Mesendoderm (in vitro differentiated cells): Measurements from ENCODE around the gene MEGF6.

ENCODE experiments used
- DNase-seq: peaks from one replicate; pipeline ENCODE4 v3.0.0; 2013
- H2AK5ac ChIP-seq: 2 replicates; pipeline ENCODE4 v1.6.1; 2013; ENCODE audit warnings: low read length, inconsistent platforms
- H2BK120ac ChIP-seq: 2 replicates; pipeline ENCODE4 v1.6.1; 2013; ENCODE audit warnings: low read depth, mild to moderate bottlenecking, low read length, moderate library complexity, mixed read lengths
- H2BK15ac ChIP-seq: replicated peaks from 2 replicates; pipeline ENCODE4 v1.6.1; 2013; ENCODE audit warnings: low read depth, mild to moderate bottlenecking, moderate library complexity
- H2BK5ac ChIP-seq: 2 replicates; pipeline ENCODE4 v1.6.1; 2013; ENCODE audit warnings: low read length, inconsistent platforms
- H3K18ac ChIP-seq: 2 replicates; pipeline ENCODE4 v1.6.1; 2013; ENCODE audit warnings: mild to moderate bottlenecking, low read length, mixed read lengths
- H3K23ac ChIP-seq: one replicate; pipeline ENCODE4 v1.6.1; 2013; ENCODE audit warnings: low read length
- H3K27ac ChIP-seq: 2 replicates; pipeline ENCODE4 v1.5.1; 2013; ENCODE audit warnings: low read depth, mild to moderate bottlenecking, inconsistent platforms, low read length, moderate library complexity
- H3K27me3 ChIP-seq: 2 replicates; pipeline ENCODE4 v1.6.1; 2013; ENCODE audit warnings: low read length, control low read depth, mild to moderate bottlenecking, inconsistent platforms; ENCODE audit not compliant: insufficient read depth, poor library complexity
- H3K36me3 ChIP-seq: 2 replicates; pipeline ENCODE4 v1.6.1; 2013; ENCODE audit warnings: low read length, inconsistent platforms; ENCODE audit not compliant: control insufficient read depth, insufficient read depth
- H3K4ac ChIP-seq: one replicate; pipeline ENCODE4 v1.6.1; 2013; ENCODE audit warnings: low read depth, mild to moderate bottlenecking, low read length, moderate library complexity
- H3K4me1 ChIP-seq: 2 replicates; pipeline ENCODE4 v1.6.1; 2013; ENCODE audit warnings: low read depth, low read length, inconsistent platforms; ENCODE audit not compliant: control insufficient read depth
- H3K4me2 ChIP-seq: 2 replicates; pipeline ENCODE4 v1.6.1; 2013; ENCODE audit warnings: low read length
- H3K4me3 ChIP-seq: 2 replicates; pipeline ENCODE4 v1.5.1; 2013; ENCODE audit warnings: mild to moderate bottlenecking, low read length
- H3K56ac ChIP-seq: one replicate; pipeline ENCODE4 v1.6.1; 2013; ENCODE audit warnings: low read length
- H3K79me1 ChIP-seq: 2 replicates; pipeline ENCODE4 v1.6.1; 2013; ENCODE audit warnings: low read length, inconsistent platforms
- H3K79me2 ChIP-seq: 2 replicates; pipeline ENCODE4 v1.6.1; 2013; ENCODE audit warnings: mild to moderate bottlenecking, low read length; ENCODE audit not compliant: control insufficient read depth, insufficient read depth
- H3K9ac ChIP-seq: 2 replicates; pipeline ENCODE4 v1.6.1; 2013; ENCODE audit warnings: low read length, inconsistent platforms
- H4K5ac ChIP-seq: one replicate; pipeline ENCODE4 v1.6.1; 2013; ENCODE audit warnings: low read length
- H4K8ac ChIP-seq: one replicate; pipeline ENCODE4 v1.6.1; 2013; ENCODE audit warnings: low read depth, mild to moderate bottlenecking, control low read depth, low read length, moderate library complexity
- WGBS: extraction: QIAGEN DNeasy Blood & Tissue Kit; methylation state at CpG from one replicate; pipeline ENCODE4 v1.1.7; 2013; ENCODE audit warnings: low lambda C conversion rate, missing lambda C conversion rate; ENCODE audit not compliant: insufficient coverage; ENCODE audit errors: extremely low coverage; 5-methylcytosine and 5-hydroxymethylcytosine counted together

Gene MEGF6

DNA sequence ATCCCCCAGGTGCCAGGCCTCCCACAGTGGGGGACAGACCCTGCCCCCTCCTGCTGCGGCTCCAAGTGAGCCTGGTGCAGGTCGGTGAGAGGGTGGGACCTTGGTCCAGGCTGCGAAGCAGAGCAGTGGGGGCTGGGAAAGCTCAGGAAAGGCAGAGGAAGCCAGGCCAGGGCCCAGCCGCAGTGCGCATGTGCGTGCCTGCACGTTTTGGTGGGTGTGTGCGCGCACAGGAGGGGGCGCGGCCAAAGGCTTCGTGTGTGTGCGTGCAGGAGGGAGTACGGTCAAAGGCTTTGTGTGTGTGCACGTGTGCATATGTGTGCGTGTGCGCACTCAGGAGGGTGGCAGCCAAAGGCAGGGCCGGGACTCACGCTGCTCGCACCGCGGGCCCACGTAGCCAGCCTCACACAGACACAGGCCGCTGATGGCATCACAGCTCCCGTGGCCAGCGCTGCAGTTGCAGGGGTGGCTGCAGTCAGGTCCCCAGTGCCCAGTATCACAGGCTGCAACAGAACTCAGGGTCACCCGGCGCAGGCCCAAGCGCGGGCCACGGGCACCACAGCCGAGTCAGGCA lies 111.0 kb downstream of the MEGF6 start:
- no peak overlapping the region for H2AK5ac ChIP-seq
- H3K18ac ChIP-seq: no peak overlapping the region
- no peaks in the 10 kb centered on the region for H3K79me1 ChIP-seq
- H2BK5ac ChIP-seq: no peak overlapping the region
- no peaks in the 10 kb centered on the region for H3K4me1 ChIP-seq
- H3K23ac ChIP-seq: no peak overlapping the region
- no peak overlapping the region for H3K27ac ChIP-seq
- H4K8ac ChIP-seq: no peak overlapping the region
- no peak overlapping the region for H3K4ac ChIP-seq
- H3K56ac ChIP-seq: no peak overlapping the region
- no CpG with 5 or more reads among the region's 32 CpGs for WGBS
- no peak overlapping the region for H3K4me2 ChIP-seq
- DNase-seq: no peak
- no peak overlapping the region for H2BK15ac ChIP-seq
- H4K5ac ChIP-seq: no peak overlapping the region
- H3K79me2 ChIP-seq: no peaks in the 10 kb centered on the region
- no peaks in the 10 kb centered on the region for H3K36me3 ChIP-seq
- H3K4me3 ChIP-seq: no peak overlapping the region
- no peaks in the 10 kb centered on the region for H3K27me3 ChIP-seq
- no peak overlapping the region for H3K9ac ChIP-seq
- H2BK120ac ChIP-seq: no peak overlapping the region

- Histone ChIP-seq H4K5ac (no peak overlapping the region), H3K56ac (no peak overlapping the region), H3K79me1 (no peaks in the 10 kb centered on the region), H3K79me2 (no peaks in the 10 kb centered on the region), H3K9ac (no peak overlapping the region), H3K36me3 (no peaks in the 10 kb centered on the region), H3K27me3 (no peaks in the 10 kb centered on the region), H2AK5ac (no peak overlapping the region), H3K4me2 (no peak overlapping the region), H3K4me1 (no peaks in the 10 kb centered on the region), H4K8ac (no peak overlapping the region), H2BK15ac (no peak overlapping the region), H2BK5ac (no peak overlapping the region), H2BK120ac (no peak overlapping the region), H3K23ac (no peak overlapping the region), H3K27ac (no peak overlapping the region), H3K4me3 (no peak overlapping the region), H3K18ac (no peak overlapping the region), H3K4ac (no peak overlapping the region)
- no CpG with 5 or more reads among the region's 22 CpGs for WGBS
- DNase-seq: no peak
Measured at GRCh38 chr1:3499611-3500010, 111.7 kb downstream of the MEGF6 start.

- H3K4me2 ChIP-seq: no peak overlapping the region
- no peak overlapping the region for H2BK5ac ChIP-seq
- H3K79me2 ChIP-seq: no peaks in the 10 kb centered on the region
- H3K27me3 ChIP-seq: no peaks in the 10 kb centered on the region
- no peaks in the 10 kb centered on the region for H3K4me1 ChIP-seq
- no peak overlapping the region for H3K4ac ChIP-seq
- H3K9ac ChIP-seq: no peak overlapping the region
- no peak overlapping the region for H2AK5ac ChIP-seq
- H3K56ac ChIP-seq: no peak overlapping the region
- no peak overlapping the region for H4K5ac ChIP-seq
- no peak overlapping the region for H4K8ac ChIP-seq
- no peak for DNase-seq
- H2BK120ac ChIP-seq: no peak overlapping the region
- H3K18ac ChIP-seq: no peak overlapping the region
- no peak overlapping the region for H3K27ac ChIP-seq
- H3K36me3 ChIP-seq: no peaks in the 10 kb centered on the region
- no peak overlapping the region for H2BK15ac ChIP-seq
- H3K23ac ChIP-seq: no peak overlapping the region
- no CpG with 5 or more reads among the region's 8 CpGs for WGBS
- no peaks in the 10 kb centered on the region for H3K79me1 ChIP-seq
- H3K4me3 ChIP-seq: no peak overlapping the region
Measured at GRCh38 chr1:3498986-3499385, 112.3 kb downstream of the MEGF6 start.

DNA sequence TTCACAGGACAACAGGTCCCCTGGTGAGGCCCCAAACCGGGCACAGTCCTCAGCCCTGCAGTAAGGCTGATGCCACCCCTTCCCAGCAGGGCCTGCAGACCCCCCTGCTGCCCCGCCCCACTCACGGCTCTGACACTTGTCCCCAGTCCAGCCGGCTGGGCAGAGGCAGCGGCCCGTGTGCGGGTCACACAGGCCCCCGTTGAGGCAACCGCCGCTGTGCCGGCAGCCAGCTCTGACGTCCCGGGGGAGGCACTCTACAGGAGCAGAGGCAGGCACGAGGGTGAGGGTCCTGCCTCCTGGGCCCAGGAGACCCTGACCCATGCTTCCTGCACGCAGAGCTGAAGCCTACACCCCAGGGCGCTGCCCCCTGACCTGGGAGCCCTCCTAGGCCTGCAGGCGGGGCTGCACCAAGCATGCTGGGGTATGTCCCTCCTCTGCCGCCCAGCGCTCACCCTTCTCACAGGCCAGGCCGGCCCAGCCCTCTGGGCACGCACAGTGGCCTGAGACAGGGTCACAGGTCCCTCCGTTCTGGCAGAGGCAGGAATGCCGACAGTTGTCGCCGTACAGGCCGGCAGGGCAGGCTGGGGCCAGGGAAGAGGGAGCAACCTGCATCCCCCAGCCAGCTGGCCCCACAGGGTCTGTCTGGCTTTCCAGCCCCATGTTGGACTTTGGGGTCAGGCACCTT lies 112.9 kb downstream of the MEGF6 start:
- Histone ChIP-seq H3K4me3 (no peak overlapping the region), H3K56ac (no peak overlapping the region), H3K79me1 (no peaks in the 10 kb centered on the region), H2BK15ac (no peak overlapping the region), H3K9ac (no peak overlapping the region), H3K4ac (no peak overlapping the region), H3K27ac (no peak overlapping the region), H3K27me3 (no peaks in the 10 kb centered on the region), H3K4me1 (no peaks in the 10 kb centered on the region), H2BK5ac (no peak overlapping the region), H3K79me2 (no peaks in the 10 kb centered on the region), H3K4me2 (no peak overlapping the region), H3K23ac (no peak overlapping the region), H2AK5ac (no peak overlapping the region), H2BK120ac (no peak overlapping the region), H3K18ac (no peak overlapping the region), H4K5ac (no peak overlapping the region), H3K36me3 (no peaks in the 10 kb centered on the region), H4K8ac (no peak overlapping the region)
- WGBS: no CpG with 5 or more reads among the region's 26 CpGs
- DNase-seq: no peak

DNA sequence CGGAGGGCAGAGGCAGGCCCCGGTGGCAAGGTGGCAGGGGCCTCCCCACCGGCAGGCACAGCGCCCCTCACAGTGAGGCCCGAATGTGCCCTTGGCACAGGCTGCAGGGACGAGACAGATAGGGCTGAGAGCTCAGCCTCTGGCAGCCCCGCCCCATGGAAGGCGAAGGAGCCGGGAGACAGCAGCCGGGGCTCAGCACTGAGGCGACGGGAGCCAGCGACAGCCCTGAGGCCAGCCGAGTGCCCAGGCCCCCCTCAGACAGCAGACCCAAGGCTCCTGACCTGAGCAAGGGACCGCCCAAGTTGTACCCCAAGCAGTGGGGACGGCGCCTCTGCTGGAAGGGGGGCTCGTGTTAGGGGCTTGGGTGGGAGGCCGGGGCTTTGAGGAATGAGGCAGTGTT lies 113.8 kb downstream of the MEGF6 start:
- no peak overlapping the region for H3K4me2 ChIP-seq
- no peaks in the 10 kb centered on the region for H3K27me3 ChIP-seq
- H2BK120ac ChIP-seq: no peak overlapping the region
- no peak overlapping the region for H3K56ac ChIP-seq
- no peak overlapping the region for H4K5ac ChIP-seq
- no CpG with 5 or more reads among the region's 19 CpGs for WGBS
- no peaks in the 10 kb centered on the region for H3K4me1 ChIP-seq
- H2BK5ac ChIP-seq: no peak overlapping the region
- no peaks in the 10 kb centered on the region for H3K36me3 ChIP-seq
- no peak overlapping the region for H3K9ac ChIP-seq
- no peak overlapping the region for H2AK5ac ChIP-seq
- no peak overlapping the region for H3K4ac ChIP-seq
- H3K4me3 ChIP-seq: no peak overlapping the region
- no peak overlapping the region for H3K23ac ChIP-seq
- H3K79me1 ChIP-seq: no peaks in the 10 kb centered on the region
- no peak overlapping the region for H4K8ac ChIP-seq
- H3K27ac ChIP-seq: no peak overlapping the region
- H3K79me2 ChIP-seq: no peaks in the 10 kb centered on the region
- no peak overlapping the region for H3K18ac ChIP-seq
- no peak for DNase-seq
- H2BK15ac ChIP-seq: no peak overlapping the region

DNA sequence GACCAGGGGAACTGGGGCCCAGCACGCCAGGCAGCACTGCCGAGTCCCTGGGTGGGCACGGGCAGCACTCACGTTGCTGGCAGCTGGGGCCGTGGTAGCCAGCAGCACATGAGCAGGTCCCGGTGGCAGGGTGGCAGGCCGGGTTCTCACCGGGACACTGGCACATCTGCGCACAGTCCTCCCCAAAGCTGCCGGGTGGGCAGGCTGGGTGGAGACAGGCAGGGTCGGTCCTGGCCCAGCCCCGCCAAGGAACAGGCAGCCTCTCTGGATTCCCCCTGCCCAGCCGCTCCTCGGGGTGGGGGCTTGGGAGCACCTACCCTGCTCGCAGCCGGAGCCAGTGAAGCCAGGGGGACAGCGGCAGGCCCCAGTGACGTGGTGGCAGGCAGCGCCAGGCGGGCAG lies 114.4 kb downstream of the MEGF6 start:
- no peak overlapping the region for H3K4me2 ChIP-seq
- no peaks in the 10 kb centered on the region for H3K27me3 ChIP-seq
- no peaks in the 10 kb centered on the region for H3K79me1 ChIP-seq
- H4K8ac ChIP-seq: no peak overlapping the region
- H3K23ac ChIP-seq: no peak overlapping the region
- no peak overlapping the region for H2AK5ac ChIP-seq
- no peak overlapping the region for H2BK5ac ChIP-seq
- no peaks in the 10 kb centered on the region for H3K4me1 ChIP-seq
- no peak overlapping the region for H3K4ac ChIP-seq
- no peak overlapping the region for H2BK120ac ChIP-seq
- DNase-seq: no peak
- no peak overlapping the region for H4K5ac ChIP-seq
- H3K18ac ChIP-seq: no peak overlapping the region
- no peaks in the 10 kb centered on the region for H3K36me3 ChIP-seq
- no CpG with 5 or more reads among the region's 20 CpGs for WGBS
- no peak overlapping the region for H3K56ac ChIP-seq
- H2BK15ac ChIP-seq: no peak overlapping the region
- no peaks in the 10 kb centered on the region for H3K79me2 ChIP-seq
- H3K27ac ChIP-seq: no peak overlapping the region
- H3K4me3 ChIP-seq: no peak overlapping the region
- H3K9ac ChIP-seq: no peak overlapping the region
